PC-9 (cell line): ENCODE measurements around the gene NUB1. TPM values are rescaled to one million over a fixed set of nuclear protein-coding genes. Genes with fewer than 3 reads are reported as not detected.

Experiments
- BruUV-seq: library from RNA; stranded (reverse); fragments of 400-500 nt; replicated peaks from 2 replicates; lab custom pipeline; 2021; lab: Mats Ljungman, UMichigan
- CTCF ChIA-PET: fragments of 300-600 bp; sonication (Branson Sonifier 250); formaldehyde crosslinking; loops from one replicate; lab custom pipeline; 2022; ENCODE audit warnings: antibody characterized with exemption; lab: Charles Lee
- POLR2A ChIA-PET: fragments of 300-600 bp; sonication (Branson Sonifier 250); formaldehyde crosslinking; loops from one replicate; lab custom pipeline; 2022; ENCODE audit warnings: antibody characterized with exemption; ENCODE audit not compliant: unreplicated experiment; lab: Charles Lee
- DNase-seq, 2 experiments: peaks; one replicate each; pipeline versions ENCODE4 v3.0.0 to v3.0.0-alpha.2; 2015 to 2022; ENCODE audit warnings: mixed read lengths in 1 of 2
- H2AFZ ChIP-seq: fragments of 200-600 bp; sonication (generic); 2 replicates; pipeline ENCODE4 v1.8.1; 2017; ENCODE audit warnings: antibody characterized with exemption
- H3F3A ChIP-seq: fragments of 200-600 bp; sonication (generic); 2 replicates; pipeline ENCODE4 v1.8.1; 2017; ENCODE audit warnings: antibody characterized with exemption, mild to moderate bottlenecking, low read depth; ENCODE audit not compliant: insufficient read depth
- H3K27ac ChIP-seq: fragments of 200-600 bp; sonication (generic); 2 replicates; pipeline ENCODE4 v1.6.1; 2016; ENCODE audit warnings: mixed run types
- H3K27me3 ChIP-seq: fragments of 200-600 bp; sonication (generic); 2 replicates; pipeline ENCODE4 v1.6.1; 2016; ENCODE audit warnings: low read depth, mixed run types; ENCODE audit not compliant: insufficient read depth
- H3K36me3 ChIP-seq: fragments of 200-600 bp; sonication (generic); 2 replicates; pipeline ENCODE4 v1.6.1; 2016; ENCODE audit warnings: low read depth, mixed run types
- H3K4me1 ChIP-seq: fragments of 200-600 bp; sonication (generic); replicated peaks from 2 replicates; pipeline ENCODE4 v1.6.1; 2016; ENCODE audit warnings: mixed run types; ENCODE audit not compliant: insufficient read depth
- H3K4me2 ChIP-seq: fragments of 200-600 bp; sonication (generic); 2 replicates; pipeline ENCODE4 v1.6.1; 2017; ENCODE audit warnings: mixed run types
- H3K4me3 ChIP-seq: fragments of 200-600 bp; sonication (generic); 2 replicates; pipeline ENCODE4 v1.6.1; 2016; ENCODE audit warnings: mixed run types
- H3K79me2 ChIP-seq: fragments of 200-600 bp; sonication (generic); 2 replicates; pipeline ENCODE4 v1.6.1; 2017; ENCODE audit warnings: low read depth, mixed run types
- H3K9me2 ChIP-seq: fragments of 200-600 bp; sonication (generic); 2 replicates; pipeline ENCODE4 v1.8.1; 2017; ENCODE audit warnings: mild to moderate bottlenecking; ENCODE audit not compliant: insufficient read depth
- H3K9me3 ChIP-seq: fragments of 200-600 bp; sonication (generic); 2 replicates; pipeline ENCODE4 v1.8.1; 2016; ENCODE audit warnings: low read depth; ENCODE audit not compliant: insufficient read depth
- H4K20me1 ChIP-seq: fragments of 200-600 bp; sonication (generic); 2 replicates; pipeline ENCODE4 v1.8.1; 2017; ENCODE audit not compliant: insufficient read depth
- CTCF ChIP-seq: fragments of 200-600 bp; sonication (generic); conservative IDR thresholded peaks from 2 replicates; pipeline ENCODE4 v1.6.1; 2017; ENCODE audit warnings: mixed run types, antibody characterized with exemption, mild to moderate bottlenecking, moderate library complexity
- EZH2 ChIP-seq: fragments of 200-600 bp; sonication (generic); IDR thresholded peaks from 2 replicates; pipeline ENCODE4 v1.8.0; 2017; ENCODE audit warnings: antibody characterized with exemption, low read depth
- intact Hi-C: fragments of 100-400 bp; cut with micrococcal nuclease; formaldehyde crosslinking; loops from one replicate; pipeline ENCODE4 v1.10.0; 2022; ENCODE audit not compliant: unreplicated experiment
- total RNA-seq: library from RNA; stranded (reverse); gene quantifications from 2 replicates; pipeline ENCODE4 v1.2.3, GENCODE V29; 2021

NUB1 gene
- total RNA-seq, 1 experiment from 2014 or later: 80.6 TPM

GRCh38 chr7:151423226-151423625 is 81.6 kb downstream of the NUB1 start:
- CTCF ChIA-PET: no interaction called here
- TF ChIP-seq EZH2 (no peak), CTCF (no peak)
- intact Hi-C loops: no loop called here

GRCh38 chr7:151423936-151424335 is 82.3 kb downstream of the NUB1 start:
- no peak overlapping the region for H3K4me3 ChIP-seq

More at GRCh38 chr7:151423226-151423625, 81.6 kb downstream of the NUB1 start:
- Histone ChIP-seq H3K4me1 (peaks cover 31% of the 10 kb centered on the region), H4K20me1 (no peaks in the 10 kb centered on the region), H3K79me2 (no peaks in the 10 kb centered on the region), H2AFZ (no peak overlapping the region), H3K4me3 (no peak overlapping the region), H3K27me3 (no peaks in the 10 kb centered on the region), H3K27ac (no peak overlapping the region), H3K9me3 (0 out of 2 replicates have a peak, but pooled peaks cover 11% of the 10 kb centered on the region), H3K4me2 (no peak overlapping the region), H3K9me2 (no peaks in the 10 kb centered on the region), H3F3A (no peaks in the 10 kb centered on the region; the same call in 1 of the 2 replicates), H3K36me3 (no peaks in the 10 kb centered on the region)
- no TSS peak for BruUV-seq
- POLR2A ChIA-PET: no interaction called here
- no peak for DNase-seq

GRCh38 chr7:151424799-151425198 is 83.2 kb downstream of the NUB1 start:
- H3K4me2 ChIP-seq: no peak overlapping the region
- H3K36me3 ChIP-seq: no peaks in the 10 kb centered on the region
- no peaks in the 10 kb centered on the region for H4K20me1 ChIP-seq
- H3F3A ChIP-seq: peaks cover 7% of the 10 kb centered on the region; the same call in 1 of the 2 replicates
- no peak for TF ChIP-seq CTCF
- no peak for TF ChIP-seq EZH2
- H3K9me2 ChIP-seq: no peaks in the 10 kb centered on the region
- no peaks in the 10 kb centered on the region for H3K79me2 ChIP-seq
- 0 out of 2 replicates have a peak, but pooled peaks cover 11% of the 10 kb centered on the region for H3K9me3 ChIP-seq
- no peak for DNase-seq
- no peak overlapping the region for H2AFZ ChIP-seq
- CTCF ChIA-PET: no interaction called here
- POLR2A ChIA-PET: no interaction called here
- no peaks in the 10 kb centered on the region for H3K27me3 ChIP-seq
- no peak overlapping the region for H3K27ac ChIP-seq
- BruUV-seq: no TSS peak
- intact Hi-C loops: loop anchor here (5.0 kb wide), 1 partner anchor 263 kb away; no protein-coding TSS in a partner anchor
- H3K4me1 ChIP-seq: peaks cover 45% of the 10 kb centered on the region
- no peak overlapping the region for H3K4me3 ChIP-seq

More at GRCh38 chr7:151423936-151424335, 82.3 kb downstream of the NUB1 start:
- BruUV-seq: no TSS peak
- no peaks in the 10 kb centered on the region for H3K9me2 ChIP-seq
- H3K27me3 ChIP-seq: no peaks in the 10 kb centered on the region
- no peak for TF ChIP-seq EZH2
- no peak for TF ChIP-seq CTCF
- CTCF ChIA-PET: no interaction called here
- POLR2A ChIA-PET: interaction anchor here (0.6 kb wide), 1 partner anchor 25 kb away, joined by 25 read pairs; no protein-coding TSS in a partner anchor
- H3F3A ChIP-seq: no peaks in the 10 kb centered on the region; the same call in 1 of the 2 replicates
- H3K27ac ChIP-seq: no peak overlapping the region
- intact Hi-C loops: no loop called here
- no peaks in the 10 kb centered on the region for H3K79me2 ChIP-seq
- peaks cover 37% of the 10 kb centered on the region for H3K4me1 ChIP-seq
- 0 out of 2 replicates have a peak, but pooled peaks cover 11% of the 10 kb centered on the region for H3K9me3 ChIP-seq
- no peaks in the 10 kb centered on the region for H3K36me3 ChIP-seq
- DNase-seq: no peak
- H3K4me2 ChIP-seq: no peak overlapping the region
- no peak overlapping the region for H2AFZ ChIP-seq
- no peaks in the 10 kb centered on the region for H4K20me1 ChIP-seq
